HG03025 (cell line): ENCODE measurements around the gene WNT7B.

Experiments
- ATAC-seq: cut with Tn5 transposase; IDR thresholded peaks from one replicate; pipeline ENCODE4 v1.9.1; 2021; ENCODE audit warnings: mild to moderate bottlenecking, moderate library complexity; ENCODE audit not compliant: unreplicated experiment, low FRiP score

The WNT7B gene

GRCh38 chr22:45997077-45997776, 20.3 kb upstream of the WNT7B start:
- ATAC-seq: no peak

- ATAC-seq: no peak
Measured at GRCh38 chr22:45996241-45997076, 19.5 kb upstream of the WNT7B start.

DNA sequence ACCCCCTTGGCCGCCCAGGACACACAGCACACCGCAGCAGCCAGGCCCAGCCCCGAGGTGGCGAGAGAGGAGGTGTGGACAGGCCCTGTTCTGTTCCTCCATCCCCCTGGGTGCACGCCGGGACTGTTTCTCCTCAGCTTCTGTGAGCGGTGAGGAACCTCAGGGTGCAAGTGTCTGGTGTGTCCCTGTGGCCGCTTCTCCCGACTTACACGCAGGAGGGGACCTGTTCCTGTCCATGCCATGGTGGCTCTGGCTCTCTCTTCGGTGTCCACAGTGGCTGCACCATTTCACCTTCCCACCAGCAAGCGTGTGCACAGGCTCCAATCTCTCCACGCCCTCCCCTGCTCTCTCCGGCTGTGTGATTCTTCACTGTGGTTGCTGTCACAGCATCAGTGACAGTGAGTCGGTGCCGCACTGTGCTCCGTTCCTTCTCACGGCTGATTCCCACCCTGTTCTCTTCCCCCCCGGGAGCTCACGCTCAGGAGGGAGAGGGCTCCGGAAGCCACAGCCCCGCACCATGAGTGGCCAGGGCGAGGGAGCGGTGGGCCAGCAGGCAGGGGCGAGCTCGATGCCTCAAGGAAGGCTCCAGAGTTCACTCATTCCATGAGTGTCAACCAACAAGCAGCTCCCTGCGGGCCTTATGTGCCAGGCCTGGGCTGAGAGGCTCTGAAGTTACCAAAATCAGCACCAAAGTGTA, 18.6 kb upstream of the WNT7B start:
- ATAC-seq: no peak

- no peak for ATAC-seq
Measured at GRCh38 chr22:45994491-45995404, 17.8 kb upstream of the WNT7B start.

- no peak for ATAC-seq
Measured at GRCh38 chr22:45993841-45994240, 16.9 kb upstream of the WNT7B start.

- no peak for ATAC-seq
Measured at GRCh38 chr22:45993143-45993692, 16.3 kb upstream of the WNT7B start.

DNA sequence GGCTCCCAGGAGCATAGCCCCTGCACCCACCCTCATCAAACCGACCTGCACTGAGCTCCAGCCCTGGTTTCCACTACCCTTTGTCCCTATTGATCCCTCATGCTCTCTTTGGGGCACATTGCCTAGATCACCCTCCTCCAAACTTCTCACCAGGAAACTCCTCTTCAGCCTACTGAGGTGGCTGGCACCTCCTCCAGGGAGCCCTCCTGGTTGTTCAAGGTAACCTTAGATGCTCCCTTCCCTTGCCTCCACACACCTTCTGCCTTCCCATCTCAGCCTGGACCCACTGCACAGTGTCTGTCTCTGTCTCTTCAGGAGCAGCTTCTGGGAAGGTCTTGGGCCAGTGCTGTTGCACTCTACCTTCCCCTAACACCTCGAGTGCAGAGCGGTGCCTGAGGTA, 15.8 kb upstream of the WNT7B start:
- no peak for ATAC-seq

- no peak for ATAC-seq
Measured at GRCh38 chr22:45991098-45991497, 14.1 kb upstream of the WNT7B start.

DNA sequence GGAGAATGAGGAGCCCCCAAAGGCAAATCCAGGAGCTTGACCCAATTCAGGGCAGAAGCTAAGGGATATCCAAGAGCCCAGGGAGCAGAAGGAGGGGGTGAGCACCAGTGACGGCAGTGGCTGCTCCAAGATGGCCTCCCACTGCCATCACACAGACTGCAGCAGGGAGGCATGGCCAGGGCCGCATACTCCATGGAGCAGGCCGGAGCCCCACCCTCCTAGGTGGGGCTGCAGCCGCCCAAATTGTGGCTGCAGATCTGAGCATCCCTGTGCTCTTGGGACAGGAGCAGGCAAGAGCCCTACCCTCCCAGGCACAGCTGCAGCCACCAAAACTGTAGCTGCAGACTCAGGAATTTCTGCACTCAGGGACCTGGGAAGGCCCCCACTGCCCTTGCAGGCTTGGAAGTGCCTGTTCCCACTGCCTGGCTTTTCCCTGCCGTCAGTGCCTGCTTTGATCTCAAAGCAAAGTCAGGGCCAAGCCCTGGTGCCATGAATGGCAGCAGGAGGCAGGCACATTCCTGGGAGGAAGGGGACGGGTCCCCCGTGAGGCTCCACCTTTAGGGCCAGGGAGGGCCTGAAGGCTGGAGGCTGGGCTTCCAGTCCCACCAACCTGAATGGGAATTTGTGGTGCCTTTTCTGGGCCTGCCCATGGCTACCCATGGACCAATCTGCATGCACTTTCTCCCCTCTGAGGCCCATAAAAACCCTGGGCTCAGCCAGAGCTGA, 10.3 kb upstream of the WNT7B start:
- no peak for ATAC-seq

- no peak for ATAC-seq
Measured at GRCh38 chr22:45984316-45984916, 7.5 kb upstream of the WNT7B start.

GRCh38 chr22:45983797-45984196, 6.8 kb upstream of the WNT7B start:
- no peak for ATAC-seq

DNA sequence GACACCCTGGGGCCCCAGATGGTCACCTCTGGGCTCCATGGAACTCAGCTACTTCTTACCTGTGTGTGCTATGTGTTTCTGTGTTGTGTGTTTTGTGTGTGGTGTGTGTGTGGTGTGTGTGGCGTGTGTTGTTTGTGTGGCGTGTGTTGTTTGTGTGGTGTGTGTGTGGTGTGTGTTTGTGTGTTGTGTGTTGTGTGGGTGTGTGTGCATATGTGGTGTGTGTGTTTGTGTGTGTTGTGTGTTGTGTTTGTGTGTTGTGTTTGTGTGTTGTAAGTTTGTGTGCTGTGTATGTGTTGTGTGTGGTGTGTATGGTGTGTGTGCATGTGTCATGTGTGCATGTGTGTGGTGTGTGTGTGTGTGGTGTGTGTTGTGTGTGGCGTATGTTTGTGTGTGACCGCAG, 3.8 kb upstream of the WNT7B start:
- no peak for ATAC-seq

- ATAC-seq: no peak
Measured at GRCh38 chr22:45980268-45980570, 3.3 kb upstream of the WNT7B start.

DNA sequence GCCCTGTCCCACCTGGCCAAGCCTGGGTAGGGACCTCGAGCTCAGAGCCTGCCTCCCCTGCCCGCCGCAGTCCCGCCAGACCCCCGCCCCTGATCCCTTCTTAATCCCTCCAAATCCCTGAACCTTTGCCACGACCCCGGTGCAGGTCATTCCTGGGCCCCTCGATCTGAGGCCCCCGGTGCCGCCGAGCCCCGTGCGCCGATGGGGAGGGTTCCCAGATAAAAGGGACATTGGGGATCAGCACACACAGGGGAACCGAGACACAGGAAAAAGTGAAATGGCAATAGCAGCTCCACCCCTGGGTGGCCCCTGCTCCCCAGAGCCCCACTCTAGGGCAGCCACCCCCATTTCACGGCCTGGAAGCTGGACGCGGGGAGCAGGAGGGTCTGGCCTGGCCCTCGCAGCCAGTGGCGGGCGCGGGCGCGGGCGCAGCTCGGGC, 1.3 kb upstream of the WNT7B start:
- no peak for ATAC-seq

DNA sequence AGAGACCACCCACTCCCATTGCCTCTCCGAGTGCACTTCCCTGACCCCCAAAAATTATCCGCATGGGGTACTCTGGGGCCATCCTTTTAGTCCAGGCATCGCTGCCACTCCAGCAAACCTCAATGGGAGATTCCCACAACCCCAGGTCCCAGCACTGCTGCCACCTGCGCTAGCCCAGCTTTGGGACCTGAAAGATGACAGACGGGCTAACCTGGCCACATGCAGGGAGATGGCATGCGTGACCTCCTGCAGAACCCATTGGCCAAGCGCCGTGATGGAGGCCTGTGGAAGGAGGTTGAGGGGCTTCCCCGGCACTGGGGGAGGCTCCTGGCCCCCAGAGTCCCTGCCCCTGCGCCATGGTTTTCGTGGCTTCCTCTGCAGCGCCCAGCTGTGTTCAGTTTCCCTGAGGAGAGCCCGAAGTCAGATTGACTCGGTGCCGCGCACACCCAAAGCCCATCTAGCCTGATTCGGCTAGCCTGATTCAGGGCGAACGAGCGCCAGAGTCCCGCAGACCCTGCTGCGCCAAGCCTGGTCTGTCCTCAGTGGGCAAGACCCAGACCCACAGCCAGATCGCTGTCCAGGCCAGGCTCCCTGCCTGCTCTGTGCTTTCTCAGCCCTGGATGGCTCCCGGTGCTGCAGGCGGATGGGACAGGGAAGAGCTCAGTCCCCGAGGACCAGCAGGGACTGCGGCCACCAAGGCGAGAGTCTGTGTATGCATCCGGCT, 751 bp upstream of the WNT7B start:
- no peak for ATAC-seq

- ATAC-seq: no peak
Measured at GRCh38 chr22:45976254-45977002, 534 bp downstream of the WNT7B start.

GRCh38 chr22:45975164-45976161, 1.5 kb downstream of the WNT7B start:
- no peak for ATAC-seq
